GM19238 (cell line): ENCODE results near the gene SPTBN5.

ENCODE experiments used
- DNase-seq: peaks from one replicate; pipeline ENCODE4 v3.0.0; 2011; ENCODE audit warnings: low spot score; ENCODE audit not compliant: insufficient read length

Gene SPTBN5

DNA sequence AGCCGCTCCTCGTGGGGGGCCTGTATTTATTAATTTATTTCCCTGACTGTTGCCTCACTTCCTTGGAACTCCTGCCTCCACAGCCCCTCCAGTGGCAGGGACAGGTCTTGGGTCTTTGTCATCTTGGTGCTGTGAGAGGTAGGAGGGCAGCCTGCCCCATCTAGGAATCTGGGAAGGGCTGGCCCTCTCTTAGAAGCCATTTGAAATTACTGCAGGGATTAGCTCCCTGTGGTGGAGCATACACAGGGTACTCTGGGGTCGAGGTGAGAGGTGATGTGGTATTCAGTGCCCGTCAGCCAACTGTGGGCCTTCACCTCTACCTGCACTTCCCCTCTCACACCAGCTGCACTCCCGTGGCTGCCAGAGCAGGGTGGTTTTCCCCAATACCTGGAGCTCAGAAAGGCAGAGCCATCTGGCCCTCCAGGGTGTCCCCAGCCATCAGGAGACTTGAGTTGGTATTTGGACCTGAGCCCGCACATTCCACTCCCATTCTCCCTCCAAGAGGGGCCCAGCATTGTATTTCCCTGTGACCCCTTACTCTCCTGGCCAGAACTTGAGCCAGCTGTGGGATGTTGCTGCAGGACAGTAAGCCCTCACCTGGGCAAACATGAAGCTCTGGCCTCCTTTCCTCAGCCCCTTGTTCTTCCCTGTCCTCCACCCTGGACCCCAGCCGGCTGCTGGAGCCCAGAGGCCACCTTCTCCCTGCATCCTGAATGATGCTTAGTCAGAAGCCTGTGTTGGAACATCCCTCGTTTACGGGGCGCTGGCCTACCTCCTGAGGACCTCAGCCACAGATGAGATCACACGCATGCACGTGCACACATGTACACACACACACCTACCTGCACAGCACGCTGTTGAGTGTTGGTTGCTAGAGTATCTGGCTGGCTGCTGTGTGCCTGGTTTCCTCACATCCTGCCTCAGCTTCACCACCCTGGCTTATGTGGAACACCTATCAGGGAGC, 68.0 kb downstream of the SPTBN5 start:
- no peak for DNase-seq

GRCh38 chr15:41825145-41825544, 68.7 kb downstream of the SPTBN5 start:
- no peak for DNase-seq

- no peak for DNase-seq
Observed at GRCh38 chr15:41824062-41824745, 69.6 kb downstream of the SPTBN5 start.

GRCh38 chr15:41823502-41823901, 70.4 kb downstream of the SPTBN5 start:
- DNase-seq, result no peak

GRCh38 chr15:41822957-41823356, 70.9 kb downstream of the SPTBN5 start:
- DNase-seq, result no peak

DNA sequence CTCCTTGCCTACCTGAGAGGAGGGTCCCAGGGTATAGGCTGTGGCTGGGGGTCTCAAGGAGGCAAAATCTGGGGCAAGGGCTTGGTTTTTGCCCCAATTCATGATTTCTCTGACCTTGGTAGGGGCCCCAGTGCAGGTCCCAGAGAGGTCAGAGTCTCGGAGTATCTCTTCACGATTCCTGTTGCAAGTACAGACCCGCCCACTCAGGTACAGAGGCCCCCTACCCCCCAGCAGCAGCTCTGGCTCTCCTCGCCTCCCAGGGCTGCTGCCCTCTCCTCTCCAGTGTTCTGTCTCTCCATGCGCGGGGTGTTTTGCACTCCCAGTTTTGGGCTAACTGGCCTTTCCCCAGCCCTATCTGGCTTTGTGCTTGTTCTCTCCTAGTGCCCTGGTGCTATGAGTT, 71.4 kb downstream of the SPTBN5 start:
- DNase-seq, result no peak

- no peak for DNase-seq
Observed at GRCh38 chr15:41821831-41822230, 72.0 kb downstream of the SPTBN5 start.

DNA sequence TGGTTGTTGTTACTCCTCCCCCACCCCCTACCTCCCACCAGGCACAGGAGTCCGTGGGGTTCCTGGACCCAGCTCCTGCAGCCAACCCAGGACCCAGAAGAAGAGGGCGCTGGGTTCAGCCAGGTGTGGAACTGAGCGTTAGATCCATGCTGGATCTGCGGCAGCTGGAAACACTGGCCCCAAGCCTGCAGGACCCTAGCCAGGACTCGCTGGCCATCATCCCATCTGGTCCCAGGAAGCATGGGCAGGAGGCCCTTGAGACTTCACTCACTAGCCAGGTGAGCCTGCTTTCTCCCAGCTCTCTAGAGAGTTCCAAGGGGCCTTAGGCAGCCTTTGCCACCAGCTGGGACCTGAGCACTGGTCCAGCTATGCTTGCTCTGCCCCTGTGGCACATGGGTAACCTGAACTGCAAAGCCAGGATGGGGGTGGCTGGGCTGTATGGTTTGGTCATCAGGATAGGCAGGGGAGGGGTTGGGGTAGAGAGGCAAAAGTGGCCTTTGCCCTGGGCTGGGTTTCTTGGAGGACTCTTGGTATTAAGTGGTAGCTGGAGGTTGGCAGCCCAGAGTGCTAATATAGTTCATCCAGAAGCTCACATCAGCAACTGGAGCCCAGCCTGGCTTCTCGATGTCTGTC, 72.9 kb downstream of the SPTBN5 start:
- DNase-seq, result no peak

- no peak for DNase-seq
Observed at GRCh38 chr15:41819455-41820050, 74.3 kb downstream of the SPTBN5 start.

GRCh38 chr15:41817781-41818180, 76.1 kb downstream of the SPTBN5 start:
- DNase-seq, result no peak

DNA sequence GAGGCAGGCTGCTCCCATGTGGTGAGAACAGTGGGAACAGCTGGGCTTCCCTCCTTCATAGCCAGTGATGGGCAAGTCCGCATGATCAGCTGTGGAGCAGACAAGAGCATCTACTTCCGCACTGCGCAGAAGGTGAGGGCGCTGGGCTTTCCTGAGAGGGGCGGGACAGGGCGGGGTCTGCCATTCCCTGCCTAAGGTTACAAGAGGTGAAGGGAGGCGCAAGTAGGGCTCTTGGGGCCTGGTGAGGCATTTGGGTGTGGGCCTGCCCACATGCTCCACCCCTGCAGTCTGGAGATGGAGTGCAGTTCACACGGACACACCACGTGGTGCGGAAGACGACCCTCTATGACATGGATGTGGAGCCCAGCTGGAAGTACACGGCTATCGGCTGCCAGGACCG, 76.5 kb downstream of the SPTBN5 start:
- no peak for DNase-seq

DNA sequence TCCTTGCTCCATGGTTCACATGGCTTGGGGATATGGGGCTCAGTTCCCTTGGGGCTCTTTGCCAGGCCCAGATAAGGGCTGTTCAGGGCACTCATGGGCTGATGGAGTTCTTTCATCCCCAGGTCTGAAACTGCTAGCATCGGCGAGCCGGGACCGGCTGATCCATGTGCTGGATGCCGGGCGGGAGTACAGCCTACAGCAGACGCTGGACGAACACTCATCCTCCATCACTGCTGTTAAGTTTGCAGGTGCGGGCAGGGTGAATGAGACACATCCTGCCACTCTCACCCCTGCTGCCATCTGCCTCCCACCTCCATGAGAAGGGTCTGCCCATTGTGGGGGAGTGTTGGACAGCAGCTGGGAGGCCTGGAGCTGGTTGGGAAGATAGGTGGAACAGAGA, 77.1 kb downstream of the SPTBN5 start:
- DNase-seq, result no peak

- no peak for DNase-seq
Observed at GRCh38 chr15:41814534-41814933, 79.3 kb downstream of the SPTBN5 start.

DNA sequence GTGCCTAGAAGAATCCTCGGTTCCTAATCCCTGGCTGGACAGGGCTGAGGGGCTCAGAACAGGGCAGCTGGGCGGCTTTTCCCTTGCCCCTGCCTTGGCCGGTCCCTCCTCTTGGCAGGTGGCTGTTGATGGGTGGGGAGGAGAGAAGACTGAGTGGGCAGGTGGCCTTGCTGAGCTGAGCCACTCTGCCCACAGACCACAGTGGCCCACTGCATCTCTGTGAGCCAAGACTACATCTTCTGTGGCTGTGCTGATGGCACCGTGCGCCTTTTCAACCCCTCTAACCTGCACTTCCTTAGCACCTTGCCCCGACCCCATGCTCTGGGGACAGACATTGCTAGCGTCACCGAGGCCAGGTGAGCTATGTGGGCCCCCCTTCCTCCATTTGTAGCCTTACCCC, 80.4 kb downstream of the SPTBN5 start:
- no peak for DNase-seq

GRCh38 chr15:41812820-41813375, 81.0 kb downstream of the SPTBN5 start:
- DNase-seq, result no peak

DNA sequence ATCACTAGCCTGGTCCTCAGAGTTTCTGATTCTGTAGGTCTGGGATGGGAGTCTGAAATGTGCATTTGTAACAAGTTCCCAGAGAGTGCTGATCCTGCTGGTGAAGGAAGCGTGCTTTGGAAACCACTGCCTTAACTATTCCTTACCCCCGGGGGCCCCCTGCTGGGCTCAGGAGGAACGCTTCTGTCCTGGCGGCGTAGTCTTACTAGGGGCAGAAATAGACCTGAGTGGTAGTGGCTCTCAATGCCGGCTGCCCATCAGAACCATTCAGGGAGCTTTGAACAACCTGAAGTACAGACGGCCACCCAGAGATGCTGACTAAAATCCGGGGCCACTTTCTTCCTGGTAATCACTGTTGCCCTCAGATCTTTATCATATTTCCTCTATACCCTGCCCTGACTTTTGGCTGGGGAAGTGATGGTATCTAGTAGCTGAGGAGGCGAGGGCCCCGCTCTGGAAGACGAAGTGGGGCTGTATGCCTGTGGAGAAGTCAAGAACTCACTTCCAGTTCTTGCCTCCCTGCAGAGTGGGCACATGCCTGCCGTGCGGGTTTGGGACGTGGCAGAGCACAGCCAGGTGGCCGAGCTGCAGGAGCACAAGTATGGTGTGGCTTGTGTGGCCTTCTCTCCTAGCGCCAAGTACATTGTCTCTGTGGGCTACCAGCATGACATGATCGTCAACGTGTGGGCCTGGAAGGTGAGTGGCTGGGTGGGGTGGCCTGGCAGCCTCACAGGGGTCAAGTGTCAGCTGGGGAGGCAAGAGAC, 82.2 kb downstream of the SPTBN5 start:
- DNase-seq, result peak; percentile 80

- no peak for DNase-seq
Observed at GRCh38 chr15:41810651-41811431, 83.0 kb downstream of the SPTBN5 start.

- DNase-seq, result no peak
Observed at GRCh38 chr15:41809526-41810220, 84.2 kb downstream of the SPTBN5 start.

DNA sequence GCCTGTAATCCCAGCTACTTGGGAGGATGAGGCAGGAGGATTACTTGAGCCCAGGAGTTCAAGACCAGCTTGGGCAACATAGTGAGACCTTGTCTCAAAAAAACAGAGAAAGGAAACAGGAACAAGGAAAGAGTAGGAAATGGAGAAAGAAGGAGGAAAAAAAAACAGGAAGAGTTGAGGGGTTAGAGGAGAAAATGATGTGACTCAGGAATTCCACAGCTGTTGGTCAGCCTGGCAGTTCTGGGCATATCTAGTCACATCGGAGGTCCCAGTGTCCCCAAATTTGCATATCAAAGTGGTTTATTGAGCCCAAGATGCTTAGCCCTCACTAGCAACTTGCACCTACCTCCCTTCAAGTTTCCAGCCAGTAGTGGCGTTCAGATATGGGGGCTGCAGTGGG, 84.7 kb downstream of the SPTBN5 start:
- no peak for DNase-seq
